ENCODE measurements around the gene C16orf87. TPM values are rescaled to one million over a fixed set of nuclear protein-coding genes. Genes with fewer than 3 reads are reported as not detected.
A peak's percentile ranks its signal among the peaks of the same experiment; 100 is the strongest.
"Not testable (repeated sequence)": the region's sequence is repeated elsewhere in the genome, so short reads cannot be mapped to it uniquely, and the experiment has no call there.

The C16orf87 gene, protein sequence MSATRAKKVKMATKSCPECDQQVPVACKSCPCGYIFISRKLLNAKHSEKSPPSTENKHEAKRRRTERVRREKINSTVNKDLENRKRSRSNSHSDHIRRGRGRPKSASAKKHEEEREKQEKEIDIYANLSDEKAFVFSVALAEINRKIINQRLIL
- total RNA-seq: 30.6 and 33.6 TPM in 2 replicates
- polyA plus RNA-seq (2012): 14.3 TPM

- peak; percentile 95 for DNase-seq (ENCODE audit: low read depth)
Observed at GRCh38 chr16:46830902-46831647, at the start of gene C16orf87. Gene C16orf87, minus strand, starts transcription at chr16:46831180. Its CDS starts 31 bp downstream, at chr16:46831149.

DNA sequence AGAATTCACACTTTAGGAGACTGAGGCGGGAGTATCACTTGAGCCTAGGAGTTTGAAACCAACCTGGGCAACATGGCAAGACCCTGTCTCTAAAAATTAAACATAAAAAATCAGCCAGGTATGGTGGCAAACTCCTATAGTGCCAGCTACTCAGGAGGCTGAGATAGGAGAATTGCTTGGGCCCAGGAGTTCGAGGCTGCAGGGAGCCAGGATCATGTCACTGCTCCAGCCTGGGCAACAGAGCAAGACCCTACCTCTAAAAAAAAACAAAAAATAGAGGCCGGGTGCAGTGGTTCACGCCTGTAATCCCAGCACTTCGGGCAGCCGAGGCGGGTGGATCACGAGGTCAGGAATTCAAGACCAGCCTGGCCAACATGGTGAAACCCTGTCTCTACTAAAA is 44.3 kb upstream of the C16orf87 start:
- DNase-seq (ENCODE audit: low read depth): no peak

DNA sequence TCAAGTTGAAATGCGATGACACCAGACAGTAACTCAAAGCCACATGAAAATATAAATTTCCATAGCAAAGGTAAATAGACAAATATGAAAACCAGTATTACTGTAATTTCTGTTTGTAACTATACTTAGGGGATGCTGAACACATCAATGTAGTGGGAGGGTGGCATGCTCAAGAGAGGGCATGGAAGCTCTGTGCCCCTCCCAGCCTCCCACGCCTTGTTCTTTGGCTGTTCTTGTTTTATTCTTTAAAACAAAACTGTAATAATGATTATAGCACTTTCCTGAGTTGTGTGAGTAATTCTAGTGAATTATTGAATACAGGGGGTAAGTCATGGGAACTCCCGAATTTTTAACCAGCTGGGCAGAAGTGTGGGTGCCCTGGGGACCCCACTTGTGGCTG is 42.2 kb upstream of the C16orf87 start:
- DNase-seq (ENCODE audit: low read depth): no peak

- DNase-seq (ENCODE audit: low read depth): no peak
Observed at GRCh38 chr16:46871597-46871996, 40.6 kb upstream of the C16orf87 start.

GRCh38 chr16:46868891-46869290 is 37.9 kb upstream of the C16orf87 start:
- DNase-seq (ENCODE audit: low read depth): not testable (repeated sequence)

- DNase-seq (ENCODE audit: low read depth): not testable (repeated sequence)
Observed at GRCh38 chr16:46867486-46867885, 36.5 kb upstream of the C16orf87 start.

DNA sequence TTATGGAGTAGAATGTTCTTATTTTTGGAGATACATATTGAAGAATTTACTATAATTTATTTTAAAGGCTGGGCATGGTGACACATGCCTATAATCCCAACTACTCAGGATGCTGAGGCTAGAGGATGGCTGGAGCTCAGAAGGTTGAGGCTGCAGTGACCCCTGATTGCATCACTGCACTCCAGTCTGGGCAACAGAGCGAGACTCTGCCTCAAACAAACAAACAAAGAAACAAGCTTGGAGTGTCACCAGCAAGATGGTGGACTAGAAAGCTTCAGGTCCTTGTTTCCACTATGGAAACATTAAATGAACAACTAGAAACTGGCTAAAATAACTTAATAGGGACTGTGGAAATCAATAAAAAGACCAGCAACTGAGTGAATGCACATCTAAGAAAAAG is 35.3 kb upstream of the C16orf87 start:
- no peak for DNase-seq (ENCODE audit: low read depth)

DNA sequence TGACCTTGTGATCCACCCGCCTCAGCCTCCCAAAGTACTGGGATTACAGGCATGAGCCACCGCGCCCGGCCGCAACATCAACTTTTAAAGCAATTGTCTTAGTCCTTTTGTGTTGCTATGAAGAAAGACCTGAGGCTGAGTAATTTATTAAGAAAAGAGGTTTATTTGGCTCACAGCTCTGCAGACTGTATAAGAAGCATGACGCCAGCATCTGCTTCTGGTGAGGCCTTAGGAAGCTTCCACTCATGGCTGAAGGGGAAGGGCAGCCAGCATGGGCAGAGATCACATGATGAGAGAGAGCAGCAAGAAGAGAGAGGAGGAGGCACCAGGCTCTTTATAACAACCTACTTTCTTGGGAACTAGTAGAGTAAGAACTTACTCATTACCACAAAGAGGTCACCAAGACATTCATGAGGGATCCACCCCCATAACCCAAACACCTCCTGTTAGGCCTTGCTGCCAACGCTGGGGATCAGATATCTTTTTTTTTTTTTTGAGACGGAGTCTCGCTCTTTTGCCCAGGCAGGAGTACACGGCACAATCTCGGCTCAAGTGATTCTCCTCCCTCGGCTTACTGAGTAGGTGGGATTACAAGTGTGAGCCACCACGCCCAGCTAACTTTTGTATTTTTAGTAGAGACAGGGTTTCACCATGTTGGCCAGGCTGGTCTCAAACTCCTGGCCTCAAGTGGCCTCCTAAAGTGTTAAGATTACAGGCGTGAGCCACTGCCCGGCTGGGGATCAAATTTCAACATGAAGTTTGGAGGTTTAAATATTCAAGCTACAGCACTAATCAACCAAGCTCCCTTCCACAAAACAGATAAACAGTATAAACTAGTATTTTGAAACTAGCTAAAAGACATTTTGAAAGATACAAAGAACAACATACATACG is 31.8 kb upstream of the C16orf87 start:
- DNase-seq (ENCODE audit: low read depth): peak; percentile 27

- DNase-seq (ENCODE audit: low read depth): peak; percentile 68
Observed at GRCh38 chr16:46859719-46860152, 28.8 kb upstream of the C16orf87 start.

- no peak for DNase-seq (ENCODE audit: low read depth)
Observed at GRCh38 chr16:46858151-46858550, 27.2 kb upstream of the C16orf87 start.

DNA sequence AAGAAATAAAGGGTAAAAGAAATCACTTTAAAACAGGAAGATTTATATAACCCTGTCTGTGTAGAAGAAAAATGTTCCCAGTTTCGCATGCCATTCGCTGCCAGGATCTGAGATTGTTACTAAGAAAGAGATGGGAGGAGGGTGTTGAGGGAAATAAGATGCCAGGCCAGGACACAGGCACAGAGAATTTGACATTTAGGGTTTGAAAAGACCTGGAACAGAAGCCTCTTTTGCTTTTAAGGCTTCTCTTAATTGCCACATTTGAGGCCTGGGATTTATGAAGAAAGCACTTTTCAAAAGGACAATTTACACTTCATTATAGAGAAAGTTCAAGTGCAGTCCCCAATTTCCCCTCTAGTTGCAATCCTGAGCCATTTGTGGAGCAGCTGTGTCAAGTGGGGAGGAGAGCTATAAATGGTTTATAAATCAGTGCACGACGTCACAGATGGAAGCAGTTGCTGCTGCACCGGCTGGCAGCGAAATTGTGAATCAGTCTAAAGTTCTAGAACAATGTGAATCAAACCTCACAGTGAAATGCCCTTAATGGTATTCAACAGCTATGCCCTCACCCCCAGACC is 26.5 kb upstream of the C16orf87 start:
- DNase-seq (ENCODE audit: low read depth): peak; percentile 89

- DNase-seq (ENCODE audit: low read depth): no peak
Observed at GRCh38 chr16:46855389-46855788, 24.4 kb upstream of the C16orf87 start.

DNA sequence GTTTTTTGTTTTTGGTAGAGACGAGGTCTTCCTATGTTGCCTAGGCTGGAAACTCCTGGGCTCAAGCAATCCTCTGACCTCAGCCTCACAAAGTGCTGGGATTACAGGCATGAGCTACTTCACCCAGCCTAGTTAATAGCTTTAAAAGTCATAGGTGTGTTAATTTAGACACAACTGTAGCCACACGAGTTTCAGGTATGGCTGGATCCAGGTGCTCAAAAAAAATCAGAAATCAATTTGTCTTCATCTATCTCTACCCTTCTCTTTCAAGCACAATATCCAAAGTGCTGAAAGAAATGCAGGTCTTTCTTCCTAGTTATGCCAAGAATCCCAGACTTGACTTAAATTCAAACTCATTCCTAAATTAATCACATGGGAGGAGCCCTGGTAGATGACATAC is 23.9 kb upstream of the C16orf87 start:
- DNase-seq (ENCODE audit: low read depth): no peak

GRCh38 chr16:46853713-46854443 is 22.9 kb upstream of the C16orf87 start:
- peak; percentile 76 for DNase-seq (ENCODE audit: low read depth)

DNA sequence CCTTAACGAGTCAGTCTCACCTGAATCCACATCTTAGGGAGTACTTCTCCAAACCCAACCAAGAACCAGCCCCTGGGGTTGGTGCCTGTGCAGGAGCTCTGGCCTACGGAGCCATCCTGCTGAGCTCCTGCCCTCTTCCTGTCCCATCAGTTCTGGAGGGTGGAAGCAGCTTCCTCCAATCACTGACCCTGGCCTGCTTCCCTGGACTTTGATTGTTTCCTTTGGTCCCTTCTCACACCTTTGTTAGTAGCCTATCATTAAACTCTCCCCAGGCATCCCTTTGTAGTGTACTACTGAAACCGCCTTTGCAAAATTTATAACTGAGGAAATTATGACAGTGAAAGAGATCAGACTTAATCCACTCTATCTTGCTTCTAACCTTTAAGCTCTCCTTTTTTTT is 21.1 kb upstream of the C16orf87 start:
- DNase-seq (ENCODE audit: low read depth): no peak

GRCh38 chr16:46850619-46851555 is 19.9 kb upstream of the C16orf87 start:
- DNase-seq (ENCODE audit: low read depth): no peak

GRCh38 chr16:46848768-46849764 is 18.1 kb upstream of the C16orf87 start:
- no peak for DNase-seq (ENCODE audit: low read depth)

DNA sequence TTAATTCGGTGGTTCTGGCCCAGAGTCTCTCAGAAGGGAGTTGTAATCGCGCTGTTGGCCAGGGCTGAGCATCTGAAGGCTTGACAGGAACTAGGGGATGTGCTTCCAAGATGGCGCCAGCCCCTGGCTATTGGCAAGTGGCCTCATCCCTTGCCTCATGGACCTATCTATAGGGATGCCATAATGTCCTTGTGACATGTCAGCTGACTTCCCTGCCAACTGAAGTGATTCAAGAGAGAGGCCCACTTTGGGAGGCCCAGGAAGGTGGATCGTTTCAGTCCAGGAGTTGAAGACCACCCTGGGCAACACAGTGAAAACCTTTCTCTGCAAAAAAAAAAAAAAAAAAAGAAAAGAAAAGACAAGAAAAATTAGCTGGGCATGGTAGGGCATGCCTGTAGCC is 15.0 kb upstream of the C16orf87 start:
- DNase-seq (ENCODE audit: low read depth): no peak
